HG02588 (cell line): Measurements from ENCODE around the gene HIC1.

Experiments used
- ATAC-seq: cut with Tn5 transposase; IDR thresholded peaks from one replicate; pipeline ENCODE4 v1.9.1; 2021; ENCODE audit warnings: mild to moderate bottlenecking, moderate library complexity; ENCODE audit not compliant: unreplicated experiment

HIC1 gene

DNA sequence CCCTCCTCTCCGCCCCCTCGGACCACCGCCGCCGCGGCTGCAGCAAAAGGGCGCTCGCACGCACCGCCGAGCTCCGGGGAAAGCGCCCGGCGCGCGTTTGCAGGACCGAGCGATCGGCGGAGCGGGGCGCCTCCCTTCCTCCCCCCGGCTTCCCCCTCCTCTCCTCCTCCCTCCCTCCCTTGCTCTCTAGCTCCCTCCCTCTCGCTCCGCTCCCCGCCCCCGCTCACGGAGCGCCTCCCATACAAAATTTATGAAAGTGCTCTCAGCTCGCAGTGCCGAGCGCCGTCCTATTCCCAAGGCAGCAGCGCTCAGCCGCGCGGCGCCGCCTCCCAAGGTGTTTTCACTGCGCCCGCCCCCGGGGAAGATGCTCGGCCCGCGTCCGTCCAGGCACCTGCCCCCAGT lies 29.7 kb upstream of the HIC1 start, which contains the start of gene RTN4RL1:
Gene RTN4RL1 (minus strand): TSS at position 115 of the 402 bp plus-strand sequence. CDS start 469 bp downstream, outside the sequence.
- no peak for ATAC-seq

DNA sequence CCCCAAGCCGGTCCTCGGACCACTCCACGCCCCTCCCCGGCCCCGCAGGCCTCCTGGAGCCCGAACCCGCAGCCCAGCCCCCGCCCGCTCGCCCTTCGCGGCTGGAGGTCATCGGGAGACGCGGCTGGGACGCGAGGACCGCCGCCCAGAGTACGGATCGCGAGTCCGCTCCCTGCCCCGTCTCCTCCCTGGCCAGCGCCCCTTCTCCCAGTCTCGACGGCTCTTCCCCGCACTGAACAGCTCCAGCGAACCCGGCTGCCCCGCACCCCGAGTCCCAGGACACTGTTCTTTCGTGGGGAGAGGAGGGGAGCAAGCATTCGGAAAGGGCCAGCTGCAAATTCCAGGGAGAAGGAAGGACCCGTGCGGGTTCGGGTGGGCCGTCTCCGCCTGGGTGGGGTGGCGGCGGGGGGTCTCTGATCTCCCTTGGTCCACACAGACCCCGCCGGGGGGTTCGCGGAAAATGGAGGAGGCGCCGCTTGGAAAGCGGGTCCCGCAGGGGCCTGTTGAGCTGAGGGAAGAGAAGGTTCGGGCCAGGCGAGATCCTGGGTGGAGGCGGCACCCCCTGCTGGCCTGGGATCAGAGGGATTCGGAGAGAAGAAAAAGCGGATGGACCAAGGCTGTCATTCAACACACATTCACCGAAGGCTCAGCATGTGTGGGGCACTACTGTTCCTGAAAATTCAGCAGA lies 29.1 kb upstream of the HIC1 start:
- ATAC-seq, result no peak

DNA sequence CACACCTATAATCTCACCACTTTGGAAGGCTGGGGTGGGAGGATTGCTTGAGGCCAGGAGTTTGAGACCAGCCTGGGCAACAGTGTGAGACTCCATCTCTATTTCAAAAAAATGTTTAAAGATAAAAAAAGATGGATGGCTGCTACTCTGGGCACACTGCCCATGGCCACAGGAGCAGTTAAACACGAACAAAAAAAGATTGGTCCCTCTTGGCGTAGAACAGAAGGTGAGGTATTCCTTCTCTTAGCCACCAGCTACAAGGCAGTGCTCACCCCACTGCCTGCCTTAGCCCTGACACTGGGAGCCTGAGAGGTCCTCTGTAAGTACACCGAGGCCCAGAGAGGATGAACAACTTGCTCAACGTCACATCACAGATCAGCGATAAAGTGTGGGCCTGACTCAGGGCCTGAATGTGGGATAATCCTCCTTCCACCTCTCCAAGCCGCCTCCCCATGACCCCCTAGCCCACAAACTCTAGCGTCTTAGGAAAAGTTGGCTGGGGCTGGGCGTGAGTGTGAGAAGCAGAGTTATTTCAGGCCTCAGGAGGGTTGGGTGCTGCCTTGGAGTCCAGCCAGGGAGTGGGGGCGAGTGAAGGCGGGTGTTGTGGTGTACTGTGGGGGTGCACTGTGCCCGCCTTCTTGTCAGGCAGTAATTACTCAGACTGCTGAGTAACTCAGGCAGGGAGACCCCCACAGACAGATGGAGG lies 27.2 kb upstream of the HIC1 start:
- ATAC-seq, result no peak

DNA sequence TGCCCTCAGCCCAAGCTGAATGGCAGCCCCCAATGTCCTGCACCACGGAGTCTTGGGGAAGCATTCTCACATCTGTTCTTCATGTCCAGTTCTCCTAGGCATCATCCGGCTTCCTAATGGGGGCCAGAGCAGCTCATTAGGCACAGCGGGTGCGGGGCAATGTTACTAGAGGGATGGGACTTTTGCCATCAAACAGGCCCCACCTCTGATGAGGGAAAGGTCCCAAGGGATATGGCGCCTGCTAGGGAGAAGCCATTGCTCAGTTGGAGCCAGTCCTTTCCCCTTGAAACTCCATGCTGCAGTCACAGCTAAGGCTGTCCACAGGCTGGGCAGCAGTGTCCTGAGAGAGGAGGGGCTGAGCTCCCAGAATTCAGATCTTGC lies 26.7 kb upstream of the HIC1 start:
- ATAC-seq, result no peak

DNA sequence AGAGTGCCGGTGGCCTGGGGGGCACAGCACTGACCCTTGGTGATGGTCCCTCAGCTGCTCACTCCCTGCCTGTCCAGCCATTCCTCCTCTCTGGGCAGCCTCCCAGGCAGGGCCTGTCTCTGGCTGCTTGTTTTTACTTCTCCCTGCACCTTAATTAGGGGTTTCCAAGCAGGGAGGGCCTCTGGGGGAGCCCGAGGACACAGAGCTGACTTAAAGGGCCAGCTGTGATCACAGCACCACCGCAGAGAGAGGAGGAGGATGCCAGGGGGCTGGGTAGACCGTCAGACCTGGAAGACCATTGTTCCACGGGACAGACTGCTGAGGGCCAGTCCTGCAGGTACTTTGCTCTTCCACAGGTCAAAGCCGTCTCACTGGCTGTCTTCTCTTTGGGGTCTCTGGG lies 26.2 kb upstream of the HIC1 start:
- ATAC-seq, result no peak

DNA sequence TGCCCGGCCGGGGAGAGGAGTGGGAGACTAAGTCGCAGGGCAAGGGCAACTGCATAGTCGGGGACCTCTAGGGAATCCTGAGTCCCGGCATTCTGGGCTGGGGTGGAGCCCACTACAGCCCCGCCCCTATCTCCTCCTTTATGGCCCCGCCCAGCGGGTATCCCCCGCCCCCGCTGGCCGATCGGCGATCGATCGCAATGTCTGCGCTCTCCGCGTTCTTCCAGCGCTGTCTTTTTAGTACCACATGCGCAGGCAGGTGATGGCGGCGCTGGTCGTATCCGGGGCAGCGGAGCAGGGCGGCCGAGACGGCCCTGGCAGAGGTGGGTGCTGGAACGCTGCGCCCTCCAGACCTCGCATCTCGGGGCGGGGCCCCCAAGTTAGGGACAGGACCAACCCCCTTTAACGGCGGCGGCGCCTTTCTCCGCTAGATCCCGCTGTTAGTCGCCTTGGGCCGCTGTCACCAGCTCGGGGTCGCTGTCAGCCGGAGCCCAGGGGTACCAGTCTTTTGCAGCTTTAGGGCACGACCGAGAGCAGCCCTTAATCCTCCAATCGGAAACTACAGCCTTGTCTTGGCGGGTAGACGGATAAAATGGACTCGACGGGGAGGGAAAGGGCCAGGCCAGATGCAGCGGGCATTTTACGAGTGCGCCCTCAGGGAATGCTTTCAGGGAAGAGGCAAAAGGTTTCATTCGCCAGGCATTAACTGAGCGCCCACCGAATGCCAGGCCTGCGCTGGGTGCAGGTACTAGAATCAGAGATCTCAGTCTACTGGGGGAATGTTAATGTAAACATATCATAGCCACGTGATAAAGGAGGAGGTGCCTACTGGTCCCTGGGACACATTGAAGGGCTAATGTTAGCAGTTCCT lies 24.8 kb upstream of the HIC1 start, which contains the start of gene DPH1:
Gene DPH1 (plus strand): TSS at position 243 of the 868 bp plus-strand sequence. CDS start 17 bp downstream, at position 260.
- ATAC-seq, result peak; percentile 65

DNA sequence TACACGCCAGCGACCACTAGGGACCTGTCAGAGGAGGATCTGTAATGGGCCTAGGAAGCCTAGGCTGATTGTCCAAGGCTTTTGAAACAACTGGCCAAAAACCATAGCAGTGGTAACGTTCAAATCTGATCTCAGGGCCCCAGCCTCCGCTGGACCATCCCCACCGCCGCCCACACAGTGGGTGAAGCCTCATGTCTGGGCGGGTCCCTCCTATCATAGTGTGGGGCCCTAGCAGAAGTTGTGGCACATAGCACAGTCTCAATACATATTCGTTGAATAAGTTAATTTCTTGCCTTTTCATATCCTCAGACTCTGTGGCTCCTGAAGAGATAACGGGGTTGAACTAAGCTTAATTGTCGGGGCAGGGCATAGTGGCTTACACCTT lies 24.1 kb upstream of the HIC1 start:
- ATAC-seq, result no peak

DNA sequence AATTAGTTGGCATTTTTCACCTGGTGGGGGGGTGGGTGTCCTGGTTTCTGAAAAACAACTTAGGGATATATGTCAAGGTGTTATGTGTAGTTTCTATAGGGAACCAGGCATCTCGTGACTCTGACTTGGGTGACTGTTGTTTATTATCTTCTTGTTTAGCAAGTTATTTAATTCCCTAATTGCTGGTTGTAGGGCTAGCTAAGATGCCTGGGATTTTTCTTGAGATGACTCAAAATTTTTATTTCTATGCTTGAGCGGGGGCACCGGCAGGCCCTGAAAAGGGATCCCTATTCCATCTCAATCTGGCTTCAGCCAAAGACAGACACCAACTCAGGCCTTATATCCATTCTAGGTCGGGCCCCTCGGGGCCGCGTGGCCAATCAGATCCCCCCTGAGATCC lies 21.8 kb upstream of the HIC1 start:
- no peak for ATAC-seq

DNA sequence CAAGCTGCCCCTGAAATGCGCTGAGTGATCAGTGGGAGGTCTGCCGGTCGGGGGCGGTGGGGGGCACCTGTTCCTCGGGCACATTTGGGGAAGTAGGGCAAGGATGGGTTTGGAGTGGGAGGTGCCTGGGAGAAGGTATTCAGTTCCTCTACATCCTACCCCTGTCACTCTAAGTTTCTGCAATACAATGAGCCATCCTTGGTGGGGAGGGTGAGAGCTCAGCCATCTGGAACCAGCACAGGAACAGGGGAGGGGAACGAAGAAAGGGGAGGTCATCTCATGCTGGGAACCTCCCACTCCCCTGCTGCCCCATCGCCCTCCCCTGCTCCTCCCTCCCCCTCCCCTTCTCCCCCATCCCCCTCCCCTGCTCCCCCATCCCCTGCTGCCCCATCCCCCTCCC lies 20.7 kb upstream of the HIC1 start:
- ATAC-seq, result no peak

DNA sequence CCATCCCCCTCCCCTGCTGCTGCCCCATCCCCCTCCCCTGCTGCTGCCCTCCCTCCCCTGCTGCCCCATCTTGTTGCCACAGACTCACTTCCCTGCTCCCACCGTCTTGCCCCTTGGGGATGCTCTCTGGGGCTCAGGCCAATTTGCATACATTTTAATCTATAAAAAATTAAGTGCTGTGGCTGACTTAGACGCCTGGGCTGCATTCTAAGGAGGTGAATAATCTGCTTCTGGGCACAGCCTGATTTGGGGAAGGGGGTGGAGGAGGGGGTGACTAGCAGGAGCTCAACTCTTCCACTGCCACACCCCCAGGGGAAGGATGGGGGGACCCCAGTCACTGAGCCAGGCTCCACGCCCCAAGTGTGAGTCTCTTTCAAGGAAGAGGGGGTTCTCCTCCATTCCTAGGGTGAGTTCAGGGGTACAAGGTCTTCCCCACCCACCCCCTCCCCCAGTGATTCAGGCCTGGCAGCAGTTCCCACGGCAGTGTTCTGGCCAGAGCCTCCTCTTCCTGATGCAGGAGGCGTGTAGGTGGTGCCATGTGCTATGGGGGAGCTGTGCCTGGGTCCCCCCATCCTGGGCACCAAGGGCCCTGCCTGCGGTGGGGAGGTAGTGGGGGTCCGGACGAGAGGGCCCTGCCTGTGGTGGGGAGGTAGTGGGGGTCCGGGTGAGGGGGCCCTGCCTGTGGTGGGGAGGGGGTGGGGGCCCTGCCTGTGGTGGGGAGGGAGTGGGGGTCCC lies 19.9 kb upstream of the HIC1 start:
- no peak for ATAC-seq

DNA sequence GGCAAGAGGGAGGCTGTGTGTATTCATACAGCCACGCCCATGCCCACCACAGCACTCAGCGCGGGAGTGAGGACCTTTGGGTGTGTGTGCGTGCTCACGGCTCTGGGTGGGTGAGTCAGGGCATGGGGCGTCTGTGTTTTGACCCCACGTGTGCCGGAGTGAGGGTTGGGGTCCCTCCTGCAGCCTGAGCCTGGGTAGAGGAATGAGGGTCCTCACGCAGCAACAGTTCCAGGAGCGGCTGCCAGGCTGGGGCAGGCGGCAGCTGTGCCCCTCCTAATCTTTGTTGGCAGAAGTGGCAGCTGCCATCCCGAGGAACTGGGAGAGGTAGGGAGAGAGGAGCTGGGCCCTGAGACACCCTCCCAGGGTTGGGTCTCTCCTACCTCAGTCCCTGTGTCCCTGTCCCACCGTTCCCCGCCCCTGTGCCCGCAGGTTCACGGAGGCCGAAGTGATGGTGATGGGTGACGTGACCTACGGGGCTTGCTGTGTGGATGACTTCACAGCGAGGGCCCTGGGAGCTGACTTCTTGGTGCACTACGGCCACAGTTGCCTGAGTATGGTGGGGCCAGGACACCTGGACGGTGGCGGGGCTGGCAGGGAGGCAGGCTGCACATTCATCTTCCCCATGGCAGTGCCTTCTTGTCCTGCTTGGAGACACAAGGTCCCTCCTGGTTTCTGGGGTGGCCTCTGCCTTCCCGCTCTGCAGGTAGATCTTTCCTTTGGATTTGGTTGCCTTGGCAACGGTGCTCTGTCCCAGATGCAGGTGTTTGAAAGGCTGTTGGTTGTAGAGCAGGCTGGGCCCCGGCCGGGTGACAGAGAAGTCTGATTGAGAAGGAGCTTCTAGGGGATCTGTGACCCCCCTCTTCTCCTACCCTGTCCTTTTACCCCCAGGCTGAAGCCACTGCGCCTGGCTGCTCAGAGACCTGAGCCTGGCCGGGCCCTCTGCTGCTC lies 19.1 kb upstream of the HIC1 start:
- ATAC-seq, result no peak

DNA sequence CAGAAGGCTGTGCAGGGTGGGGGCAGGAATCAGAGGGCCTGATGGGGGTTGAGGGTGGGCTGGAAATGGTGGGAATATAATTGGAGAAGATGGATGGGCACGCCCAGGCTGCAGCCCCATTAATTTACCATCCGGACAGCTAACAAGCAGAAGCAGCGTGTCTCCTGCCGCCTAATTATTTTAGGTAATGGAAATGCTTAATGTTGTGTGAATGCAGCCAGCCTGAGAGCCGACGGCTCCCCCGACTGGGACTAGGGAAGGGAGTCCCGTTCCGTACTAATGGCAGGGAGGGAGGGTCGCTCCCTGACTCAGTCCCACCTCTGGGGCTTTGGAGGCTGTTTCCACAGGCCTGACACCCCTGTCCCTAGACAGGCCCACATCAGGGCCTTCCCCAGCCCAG lies 17.7 kb upstream of the HIC1 start:
- no peak for ATAC-seq

DNA sequence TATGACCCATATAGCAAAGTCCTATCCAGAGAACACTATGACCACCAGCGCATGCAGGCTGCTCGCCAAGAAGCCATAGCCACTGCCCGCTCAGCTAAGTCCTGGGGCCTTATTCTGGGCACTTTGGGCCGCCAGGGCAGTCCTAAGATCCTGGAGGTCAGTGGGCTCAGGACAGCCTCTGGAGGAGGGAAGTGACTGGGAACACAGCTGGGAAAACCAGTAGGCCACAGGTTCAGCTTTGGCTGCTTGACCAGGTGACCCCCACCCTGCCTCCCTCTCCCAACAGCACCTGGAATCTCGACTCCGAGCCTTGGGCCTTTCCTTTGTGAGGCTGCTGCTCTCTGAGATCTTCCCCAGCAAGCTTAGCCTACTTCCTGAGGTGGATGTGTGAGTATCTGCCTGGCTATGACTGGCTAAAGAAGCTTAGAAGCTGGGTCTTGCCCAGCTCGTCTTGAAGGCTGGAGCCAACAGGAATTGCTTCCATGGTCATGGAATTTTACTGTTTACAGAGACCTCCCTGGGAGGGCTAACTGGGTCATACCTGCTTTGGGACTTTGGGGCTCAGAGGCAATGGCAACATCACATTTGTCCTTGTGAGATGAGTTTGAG lies 14.6 kb upstream of the HIC1 start:
- no peak for ATAC-seq

DNA sequence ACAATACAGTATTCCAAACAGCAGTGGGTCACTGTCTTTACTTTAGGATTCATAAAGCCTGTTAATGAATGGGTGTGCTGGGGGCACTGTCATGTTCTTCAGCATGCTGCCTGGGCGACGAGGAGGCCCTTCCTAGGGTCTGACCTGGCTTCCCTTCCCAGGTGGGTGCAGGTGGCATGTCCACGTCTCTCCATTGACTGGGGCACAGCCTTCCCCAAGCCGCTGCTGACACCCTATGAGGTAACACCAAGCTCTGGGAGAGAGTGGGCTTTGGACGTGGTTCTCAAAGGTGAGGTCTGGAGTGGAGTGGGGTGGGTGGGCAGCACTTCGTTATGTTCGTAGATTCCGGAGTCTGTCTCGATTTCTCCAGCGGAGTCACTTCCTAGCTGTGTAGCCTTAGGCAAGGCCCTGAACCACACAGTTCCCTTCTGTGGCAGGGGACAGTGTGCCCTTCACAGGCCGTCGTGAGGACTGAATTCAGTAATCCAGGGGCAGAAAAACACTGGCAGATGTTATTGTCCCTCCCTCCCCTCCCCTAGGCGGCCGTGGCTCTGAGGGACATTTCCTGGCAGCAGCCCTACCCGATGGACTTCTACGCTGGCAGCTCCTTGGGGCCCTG lies 13.9 kb upstream of the HIC1 start:
- ATAC-seq, result no peak

DNA sequence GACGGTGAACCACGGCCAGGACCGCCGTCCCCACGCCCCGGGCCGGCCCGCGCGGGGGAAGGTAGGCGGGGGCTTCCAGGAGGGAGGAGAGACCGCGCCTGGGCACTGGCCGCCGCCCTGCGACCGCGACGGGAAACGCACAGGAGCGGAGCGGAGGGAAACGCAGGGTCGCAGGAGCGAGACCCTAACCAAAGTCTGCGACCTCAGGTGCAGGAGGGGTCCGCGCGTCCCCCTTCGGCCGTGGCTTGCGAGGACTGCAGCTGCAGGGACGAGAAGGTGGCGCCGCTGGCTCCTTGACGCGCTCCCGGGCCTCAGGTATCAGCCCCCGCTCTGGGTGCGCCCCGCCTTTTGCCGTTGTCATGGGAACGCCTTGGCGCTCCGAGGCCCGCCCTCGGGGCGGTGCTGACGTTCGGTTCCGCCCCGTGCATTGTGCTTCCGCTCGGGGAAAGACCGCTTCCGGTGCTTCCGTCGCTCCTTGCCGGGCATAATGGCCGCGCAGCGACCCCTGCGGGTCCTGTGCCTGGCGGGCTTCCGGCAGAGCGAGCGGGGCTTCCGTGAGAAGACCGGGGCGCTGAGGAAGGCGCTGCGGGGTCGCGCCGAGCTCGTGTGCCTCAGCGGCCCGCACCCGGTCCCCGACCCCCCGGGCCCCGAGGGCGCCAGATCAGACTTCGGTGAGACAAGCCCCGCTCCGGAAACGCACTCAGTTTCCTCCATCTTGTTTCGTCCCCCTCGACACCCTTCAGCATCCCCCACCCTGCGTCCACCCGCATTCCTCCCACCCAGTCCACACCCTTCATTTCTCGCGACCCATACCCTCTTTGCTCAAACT lies 13.1 kb upstream of the HIC1 start, which contains the start of gene OVCA2:
Gene OVCA2 (plus strand): TSS at position 462 of the 829 bp plus-strand sequence. CDS start 26 bp downstream, at position 488.
- ATAC-seq, result peak; percentile 89

DNA sequence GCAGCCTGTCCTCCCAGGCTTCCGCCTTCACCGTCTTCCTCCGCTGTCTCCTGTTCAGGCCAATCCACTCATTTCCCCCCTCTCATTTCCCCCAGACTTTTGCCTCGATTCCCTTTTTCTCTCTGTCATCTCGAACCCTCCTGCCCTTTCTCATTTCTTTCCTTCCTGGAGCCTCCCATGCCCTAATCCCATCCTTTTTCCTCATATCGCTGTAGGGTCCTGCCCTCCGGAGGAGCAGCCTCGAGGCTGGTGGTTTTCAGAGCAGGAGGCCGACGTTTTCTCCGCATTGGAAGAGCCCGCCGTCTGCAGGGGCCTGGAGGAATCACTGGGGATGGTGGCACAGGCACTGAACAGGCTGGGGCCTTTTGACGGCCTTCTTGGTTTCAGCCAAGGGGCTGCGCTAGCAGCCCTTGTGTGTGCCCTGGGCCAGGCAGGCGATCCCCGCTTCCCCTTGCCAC lies 12.5 kb upstream of the HIC1 start:
- no peak for ATAC-seq

DNA sequence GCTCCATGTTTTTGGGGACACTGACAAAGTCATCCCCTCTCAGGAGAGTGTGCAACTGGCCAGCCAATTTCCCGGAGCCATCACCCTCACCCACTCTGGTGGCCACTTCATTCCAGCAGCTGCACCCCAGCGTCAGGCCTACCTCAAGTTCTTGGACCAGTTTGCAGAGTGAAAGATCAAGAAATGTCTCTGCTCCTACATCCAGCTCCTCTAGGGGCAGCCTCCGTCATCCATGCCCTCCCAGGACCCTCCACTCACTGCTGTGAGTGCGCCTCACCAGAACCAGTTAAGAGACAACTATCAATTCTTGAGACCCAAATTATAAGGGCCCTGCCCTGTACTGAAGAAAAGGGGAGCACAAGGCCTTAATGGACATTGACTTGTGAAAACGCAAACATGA lies 12.0 kb upstream of the HIC1 start:
- no peak for ATAC-seq

DNA sequence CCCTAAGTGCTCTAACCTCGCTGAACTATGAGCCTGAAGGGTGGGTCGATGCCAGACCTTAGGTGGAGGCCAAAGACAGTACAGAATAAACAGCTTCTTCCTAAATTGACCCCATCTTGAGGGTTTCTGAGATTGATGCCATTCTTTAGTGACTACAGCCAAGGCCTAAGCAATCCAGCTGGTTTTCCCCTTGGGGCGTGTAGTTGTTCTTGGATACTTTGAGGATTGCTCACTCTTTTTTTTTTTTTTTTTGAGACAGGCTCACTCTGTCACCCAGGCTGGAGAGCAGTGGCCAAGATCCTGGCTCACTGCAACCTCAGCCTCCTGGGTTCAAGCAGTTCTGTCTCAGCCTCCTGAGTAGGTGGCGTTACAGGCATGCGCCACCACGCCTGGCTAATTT lies 11.1 kb upstream of the HIC1 start:
- ATAC-seq, result no peak
